Erythroblast (primary cell): ENCODE measurements around the gene C12orf57.

ENCODE experiments used
- GATA1 ChIP-seq: IDR thresholded peaks from 2 replicates; pipeline ENCODE4 v1.6.1; 2011; ENCODE audit warnings: low read depth, mild to moderate bottlenecking, control low read depth, low read length, moderate library complexity
- POLR2A ChIP-seq: IDR thresholded peaks from 2 replicates; pipeline ENCODE4 v1.6.1; 2011; ENCODE audit warnings: mild to moderate bottlenecking, low read length

- no peak for TF ChIP-seq POLR2A
- no peak for TF ChIP-seq GATA1
These were observed 1.5 kb upstream of the C12orf57 start for GRCh38 chr12:6942331-6942665.
